ENCODE data around the gene ECI1.
"Not testable (repeated sequence)": the region's sequence is repeated elsewhere in the genome, so short reads cannot be mapped to it uniquely, and the experiment has no call there.

Gene ECI1

GRCh38 chr16:2244926-2245795 lies 6.2 kb downstream of the ECI1 start:
- Histone ChIP-seq H3K27ac (ENCODE audit: low read depth, low read length) (no peak overlapping the region), H3K36me3 (ENCODE audit: insufficient read depth, low read length) (peaks cover 43% of the 10 kb centered on the region)

GRCh38 chr16:2244301-2244700 lies 7.1 kb downstream of the ECI1 start:
- Histone ChIP-seq H3K36me3 (ENCODE audit: insufficient read depth, low read length) (peaks cover 48% of the 10 kb centered on the region), H3K4me3 (ENCODE audit: low read depth in 1 of 2, low read length in 2 of 2) (no peak overlapping the region), H3K9me3 (ENCODE audit: low read length) (no peaks in the 10 kb centered on the region), H3K27ac (ENCODE audit: low read depth, low read length) (no peak overlapping the region), H3K27me3 (ENCODE audit: control insufficient read depth in 1 of 2, insufficient read depth in 2 of 2, low read length in 2 of 2) (no peaks in the 10 kb centered on the region), H3K9ac (ENCODE audit: low read length) (no peak overlapping the region), H3K4me1 (ENCODE audit: insufficient read depth, low read length) (no peaks in the 10 kb centered on the region)

More at GRCh38 chr16:2244926-2245795, 6.2 kb downstream of the ECI1 start:
- peaks cover 2% of the 10 kb centered on the region for H3K4me1 ChIP-seq (ENCODE audit: insufficient read depth, low read length)
- H3K27me3 ChIP-seq (ENCODE audit: control insufficient read depth in 1 of 2, insufficient read depth in 2 of 2, low read length in 2 of 2): no peaks in the 10 kb centered on the region
- no peaks in the 10 kb centered on the region for H3K9me3 ChIP-seq (ENCODE audit: low read length)
- H3K4me3 ChIP-seq (ENCODE audit: low read depth in 1 of 2, low read length in 2 of 2): no peak overlapping the region
- H3K9ac ChIP-seq (ENCODE audit: low read length): no peak overlapping the region

- no peak overlapping the region for H3K4me3 ChIP-seq (ENCODE audit: low read depth in 1 of 2, low read length in 2 of 2)
- no peak overlapping the region for H3K27ac ChIP-seq (ENCODE audit: low read depth, low read length)
- H3K27me3 ChIP-seq (ENCODE audit: control insufficient read depth in 1 of 2, insufficient read depth in 2 of 2, low read length in 2 of 2): no peaks in the 10 kb centered on the region
- no peaks in the 10 kb centered on the region for H3K9me3 ChIP-seq (ENCODE audit: low read length)
- no peak overlapping the region for H3K9ac ChIP-seq (ENCODE audit: low read length)
- peaks cover 50% of the 10 kb centered on the region for H3K36me3 ChIP-seq (ENCODE audit: insufficient read depth, low read length)
- no peaks in the 10 kb centered on the region for H3K4me1 ChIP-seq (ENCODE audit: insufficient read depth, low read length)
Measured at GRCh38 chr16:2243781-2244180, 7.6 kb downstream of the ECI1 start.

GRCh38 chr16:2243031-2243528 lies 8.3 kb downstream of the ECI1 start:
- Histone ChIP-seq H3K9ac (ENCODE audit: low read length) (no peak overlapping the region), H3K4me1 (ENCODE audit: insufficient read depth, low read length) (no peaks in the 10 kb centered on the region), H3K9me3 (ENCODE audit: low read length) (no peaks in the 10 kb centered on the region), H3K27ac (ENCODE audit: low read depth, low read length) (no peak overlapping the region), H3K36me3 (ENCODE audit: insufficient read depth, low read length) (peaks cover 50% of the 10 kb centered on the region), H3K4me3 (ENCODE audit: low read depth in 1 of 2, low read length in 2 of 2) (no peak overlapping the region), H3K27me3 (ENCODE audit: control insufficient read depth in 1 of 2, insufficient read depth in 2 of 2, low read length in 2 of 2) (peaks cover 0 to 4% of the 10 kb centered on the region in 2 donors)

- Histone ChIP-seq H3K4me1 (ENCODE audit: insufficient read depth, low read length) (no peaks in the 10 kb centered on the region), H3K9me3 (ENCODE audit: low read length) (no peaks in the 10 kb centered on the region), H3K27me3 (ENCODE audit: control insufficient read depth in 1 of 2, insufficient read depth in 2 of 2, low read length in 2 of 2) (peaks cover 0 to 9% of the 10 kb centered on the region in 2 donors), H3K36me3 (ENCODE audit: insufficient read depth, low read length) (peaks cover 50% of the 10 kb centered on the region), H3K9ac (ENCODE audit: low read length) (no peak overlapping the region), H3K4me3 (ENCODE audit: low read depth in 1 of 2, low read length in 2 of 2) (no peak overlapping the region), H3K27ac (ENCODE audit: low read depth, low read length) (no peak overlapping the region)
Measured at GRCh38 chr16:2242598-2242997, 8.8 kb downstream of the ECI1 start.

- not testable (repeated sequence) for H3K4me3 ChIP-seq (ENCODE audit: low read depth in 1 of 2, low read length in 2 of 2); H3K9me3 ChIP-seq (ENCODE audit: low read length); H3K27ac ChIP-seq (ENCODE audit: low read depth, low read length); H3K9ac ChIP-seq (ENCODE audit: low read length)
- Histone ChIP-seq H3K27me3 (ENCODE audit: control insufficient read depth in 1 of 2, insufficient read depth in 2 of 2, low read length in 2 of 2) (peaks cover 8 to 30% of the 10 kb centered on the region in 2 donors), H3K36me3 (ENCODE audit: insufficient read depth, low read length) (peaks cover 39% of the 10 kb centered on the region), H3K4me1 (ENCODE audit: insufficient read depth, low read length) (peaks cover 12% of the 10 kb centered on the region)
Measured at GRCh38 chr16:2240331-2240730, 11.1 kb downstream of the ECI1 start.

GRCh38 chr16:2238838-2239675 lies 12.3 kb downstream of the ECI1 start:
- H3K27me3 ChIP-seq (ENCODE audit: control insufficient read depth in 1 of 2, insufficient read depth in 2 of 2, low read length in 2 of 2): peaks cover 8 to 30% of the 10 kb centered on the region in 2 donors
- H3K36me3 ChIP-seq (ENCODE audit: insufficient read depth, low read length): peaks cover 38% of the 10 kb centered on the region
- no peak overlapping the region for H3K9ac ChIP-seq (ENCODE audit: low read length)
- peaks cover 12% of the 10 kb centered on the region for H3K4me1 ChIP-seq (ENCODE audit: insufficient read depth, low read length)
- H3K4me3 ChIP-seq (ENCODE audit: low read depth in 1 of 2, low read length in 2 of 2): no peak overlapping the region
- H3K27ac ChIP-seq (ENCODE audit: low read depth, low read length): no peak overlapping the region
- no peaks in the 10 kb centered on the region for H3K9me3 ChIP-seq (ENCODE audit: low read length)

GRCh38 chr16:2238150-2238837 lies 13.1 kb downstream of the ECI1 start:
- Histone ChIP-seq H3K9me3 (ENCODE audit: low read length) (no peaks in the 10 kb centered on the region), H3K27ac (ENCODE audit: low read depth, low read length) (no peak overlapping the region), H3K27me3 (ENCODE audit: control insufficient read depth in 1 of 2, insufficient read depth in 2 of 2, low read length in 2 of 2) (peaks cover 8 to 37% of the 10 kb centered on the region in 2 donors), H3K4me1 (ENCODE audit: insufficient read depth, low read length) (peaks cover 12% of the 10 kb centered on the region), H3K9ac (ENCODE audit: low read length) (no peak overlapping the region), H3K4me3 (ENCODE audit: low read depth in 1 of 2, low read length in 2 of 2) (no peak overlapping the region), H3K36me3 (ENCODE audit: insufficient read depth, low read length) (peaks cover 38% of the 10 kb centered on the region)

GRCh38 chr16:2237493-2238149 lies 13.8 kb downstream of the ECI1 start:
- no peaks in the 10 kb centered on the region for H3K9me3 ChIP-seq (ENCODE audit: low read length)
- H3K9ac ChIP-seq (ENCODE audit: low read length): no peak overlapping the region
- peaks cover 38% of the 10 kb centered on the region for H3K36me3 ChIP-seq (ENCODE audit: insufficient read depth, low read length)
- H3K27ac ChIP-seq (ENCODE audit: low read depth, low read length): no peak overlapping the region
- peaks cover 8 to 38% of the 10 kb centered on the region in 2 donors for H3K27me3 ChIP-seq (ENCODE audit: control insufficient read depth in 1 of 2, insufficient read depth in 2 of 2, low read length in 2 of 2)
- peaks cover 12% of the 10 kb centered on the region for H3K4me1 ChIP-seq (ENCODE audit: insufficient read depth, low read length)
- H3K4me3 ChIP-seq (ENCODE audit: low read depth in 1 of 2, low read length in 2 of 2): no peak overlapping the region

- Histone ChIP-seq H3K27ac (ENCODE audit: low read depth, low read length) (no peak overlapping the region), H3K9ac (ENCODE audit: low read length) (no peak overlapping the region), H3K9me3 (ENCODE audit: low read length) (no peaks in the 10 kb centered on the region), H3K27me3 (ENCODE audit: control insufficient read depth in 1 of 2, insufficient read depth in 2 of 2, low read length in 2 of 2) (peaks cover 8 to 43% of the 10 kb centered on the region in 2 donors), H3K4me3 (ENCODE audit: low read depth in 1 of 2, low read length in 2 of 2) (no peak overlapping the region), H3K4me1 (ENCODE audit: insufficient read depth, low read length) (peaks cover 12% of the 10 kb centered on the region), H3K36me3 (ENCODE audit: insufficient read depth, low read length) (peaks cover 38% of the 10 kb centered on the region)
Measured at GRCh38 chr16:2237102-2237482, 14.3 kb downstream of the ECI1 start.
